T-helper 2 cell treated with Interferon-gamma antibody and Interleukin-4, amounts not matched to agents 5 μg/mL and 100 μg/mL, for 36 hours (primary cell): ENCODE data around the gene CRB3.

Experiments
- DNase-seq: peaks from one replicate; pipeline ENCODE4 v3.0.0; 2021; ENCODE audit warnings: low spot score
- H3K27ac Mint-ChIP-seq: one replicate; pipeline ENCODE4 v1.8.0; 2021; ENCODE audit warnings: mild to moderate bottlenecking, mixed read lengths
- H3K27me3 Mint-ChIP-seq: one replicate; pipeline ENCODE4 v1.8.0; 2021; ENCODE audit warnings: low read depth, mixed read lengths
- H3K36me3 Mint-ChIP-seq: one replicate; pipeline ENCODE4 v1.8.0; 2021; ENCODE audit warnings: low read depth, mixed read lengths
- H3K4me1 Mint-ChIP-seq: one replicate; pipeline ENCODE4 v1.8.0; 2021; ENCODE audit warnings: low read depth, mixed read lengths
- H3K4me3 Mint-ChIP-seq: one replicate; pipeline ENCODE4 v1.8.0; 2022; ENCODE audit warnings: mild to moderate bottlenecking, moderate library complexity, mixed read lengths
- H3K9me3 Mint-ChIP-seq: one replicate; pipeline ENCODE4 v1.8.0; 2021; ENCODE audit warnings: mixed read lengths

CRB3 gene

GRCh38 chr19:6482343-6482686 lies 18.2 kb downstream of the CRB3 start:
- H3K4me3 Mint-ChIP-seq = peak overlapping the region; percentile 98
- H3K9me3 Mint-ChIP-seq = no peaks in the 10 kb centered on the region
- peaks cover 24% of the 10 kb centered on the region for H3K4me1 Mint-ChIP-seq
- no peak for DNase-seq
- H3K36me3 Mint-ChIP-seq = peaks cover 7% of the 10 kb centered on the region
- H3K27me3 Mint-ChIP-seq = no peaks in the 10 kb centered on the region
- peak overlapping the region; percentile 94 for H3K27ac Mint-ChIP-seq

DNA sequence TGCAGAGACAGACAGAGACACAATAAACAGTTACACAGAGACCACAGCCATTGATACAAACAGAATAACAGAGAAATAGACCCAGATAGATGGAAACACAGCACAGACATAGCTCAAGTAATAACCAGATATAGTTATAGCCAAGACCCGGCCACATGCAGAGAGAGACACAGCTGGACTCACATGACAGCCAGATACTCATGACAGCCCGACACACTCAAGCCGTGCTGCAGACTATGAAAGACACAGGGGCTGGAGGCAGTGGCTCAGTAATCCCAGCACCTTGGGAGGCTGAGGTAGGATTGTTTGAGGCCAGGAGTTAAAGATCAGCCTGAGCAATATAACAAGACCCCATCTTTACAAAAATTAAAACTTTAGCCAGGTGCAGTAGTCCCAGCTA lies 19.2 kb downstream of the CRB3 start:
- Mint-ChIP-seq H3K27me3 (no peaks in the 10 kb centered on the region), H3K36me3 (peaks cover 7% of the 10 kb centered on the region), H3K9me3 (no peaks in the 10 kb centered on the region), H3K27ac (peak overlapping the region; percentile 16), H3K4me3 (no peak overlapping the region), H3K4me1 (peaks cover 24% of the 10 kb centered on the region)
- no peak for DNase-seq

DNA sequence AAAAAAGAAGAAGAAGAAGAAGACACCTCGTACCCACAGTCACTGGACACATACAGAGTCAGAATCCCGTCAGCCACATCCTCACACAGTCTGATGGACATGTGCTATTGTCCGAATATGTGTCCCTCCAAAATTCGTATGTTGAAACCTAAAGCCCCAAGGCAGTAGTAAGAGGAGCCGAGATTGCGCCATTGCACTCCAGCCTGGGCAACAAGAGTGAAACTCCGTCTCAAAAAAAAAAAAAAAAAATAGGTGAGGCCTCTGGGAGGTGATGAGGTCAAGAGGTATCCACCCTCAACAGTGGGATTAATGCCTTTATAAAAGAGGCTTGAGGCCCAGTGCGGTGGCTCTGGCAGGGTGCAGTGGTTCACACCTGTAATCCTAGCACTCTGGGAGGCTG lies 20.2 kb downstream of the CRB3 start:
- Mint-ChIP-seq H3K27ac (no peak overlapping the region), H3K4me1 (peaks cover 26% of the 10 kb centered on the region), H3K4me3 (no peak overlapping the region), H3K36me3 (peaks cover 7% of the 10 kb centered on the region), H3K9me3 (no peaks in the 10 kb centered on the region), H3K27me3 (no peaks in the 10 kb centered on the region)
- DNase-seq = no peak

DNA sequence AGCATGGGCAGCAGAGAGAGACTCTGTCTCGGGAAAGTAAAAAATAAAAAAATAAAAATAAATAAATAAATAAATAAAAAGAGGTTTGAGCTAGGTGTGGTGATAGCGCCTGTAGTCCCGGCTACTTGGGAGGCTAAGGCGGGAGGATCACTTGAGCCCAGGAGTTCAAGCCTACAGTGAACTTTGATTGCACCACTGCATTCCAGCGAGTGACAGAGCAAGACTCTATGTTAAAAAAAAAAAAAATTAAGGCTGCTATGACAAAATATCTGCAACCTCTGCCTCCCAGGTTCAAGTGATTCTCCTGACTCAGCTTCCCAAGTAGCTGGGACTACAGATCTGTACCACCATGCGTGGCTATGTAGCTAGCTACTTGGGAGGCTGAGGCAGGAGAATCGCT lies 20.8 kb downstream of the CRB3 start:
- H3K36me3 Mint-ChIP-seq = peaks cover 6% of the 10 kb centered on the region
- no peak overlapping the region for H3K4me3 Mint-ChIP-seq
- H3K27me3 Mint-ChIP-seq = no peaks in the 10 kb centered on the region
- H3K4me1 Mint-ChIP-seq = peaks cover 31% of the 10 kb centered on the region
- H3K27ac Mint-ChIP-seq = no peak overlapping the region
- DNase-seq = no peak
- no peaks in the 10 kb centered on the region for H3K9me3 Mint-ChIP-seq

DNA sequence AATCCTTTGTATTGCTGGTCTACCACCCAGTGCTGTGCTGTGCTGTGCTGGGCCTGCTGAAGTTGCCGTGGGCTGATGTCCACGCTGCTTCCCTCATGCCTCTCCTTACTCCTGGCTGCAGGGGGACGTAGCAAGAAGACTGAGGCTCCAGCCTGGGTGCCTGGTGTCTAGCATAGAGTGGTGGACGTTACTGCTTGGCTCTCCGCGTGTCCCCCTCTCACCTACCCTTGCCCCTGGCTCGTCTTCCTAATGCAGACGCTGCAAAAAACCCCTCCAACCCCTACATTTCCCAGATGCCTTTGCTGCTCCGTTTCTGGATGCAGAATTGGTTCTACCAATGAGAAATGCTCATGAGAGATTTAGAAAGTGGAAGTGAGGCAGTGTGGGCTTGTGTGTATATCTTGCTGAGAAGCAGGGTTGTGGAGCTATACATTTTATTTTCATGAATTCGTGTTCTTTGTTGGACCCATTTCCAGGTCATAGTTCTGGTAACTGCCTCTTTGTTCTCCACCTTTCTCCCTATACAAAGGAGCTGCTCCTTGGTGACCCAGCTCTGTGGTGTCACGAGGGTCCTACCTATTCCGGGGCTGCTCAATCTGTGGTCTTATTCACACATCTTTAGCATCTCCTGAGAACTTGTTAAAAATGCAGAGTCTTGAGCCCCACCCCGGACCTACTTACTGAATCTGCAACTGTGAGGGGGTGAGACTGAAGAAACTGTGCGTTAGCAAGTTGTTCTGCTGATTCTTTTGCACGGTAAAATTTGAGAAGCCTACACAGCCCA lies 25.4 kb downstream of the CRB3 start:
- peak overlapping the region; percentile 59 for H3K4me3 Mint-ChIP-seq
- peak overlapping the region; percentile 84 for H3K27ac Mint-ChIP-seq
- H3K4me1 Mint-ChIP-seq = peaks cover 12% of the 10 kb centered on the region
- DNase-seq = no peak
- no peaks in the 10 kb centered on the region for H3K36me3 Mint-ChIP-seq
- peaks cover 9% of the 10 kb centered on the region for H3K9me3 Mint-ChIP-seq
- H3K27me3 Mint-ChIP-seq = no peaks in the 10 kb centered on the region

- H3K4me1 Mint-ChIP-seq = peaks cover 12% of the 10 kb centered on the region
- peak overlapping the region; percentile 59 for H3K4me3 Mint-ChIP-seq
- H3K27me3 Mint-ChIP-seq = no peaks in the 10 kb centered on the region
- H3K9me3 Mint-ChIP-seq = peaks cover 9% of the 10 kb centered on the region
- no peaks in the 10 kb centered on the region for H3K36me3 Mint-ChIP-seq
- no peak for DNase-seq
- peak overlapping the region; percentile 84 for H3K27ac Mint-ChIP-seq
Measured at GRCh38 chr19:6490134-6490533, 26.1 kb downstream of the CRB3 start.

DNA sequence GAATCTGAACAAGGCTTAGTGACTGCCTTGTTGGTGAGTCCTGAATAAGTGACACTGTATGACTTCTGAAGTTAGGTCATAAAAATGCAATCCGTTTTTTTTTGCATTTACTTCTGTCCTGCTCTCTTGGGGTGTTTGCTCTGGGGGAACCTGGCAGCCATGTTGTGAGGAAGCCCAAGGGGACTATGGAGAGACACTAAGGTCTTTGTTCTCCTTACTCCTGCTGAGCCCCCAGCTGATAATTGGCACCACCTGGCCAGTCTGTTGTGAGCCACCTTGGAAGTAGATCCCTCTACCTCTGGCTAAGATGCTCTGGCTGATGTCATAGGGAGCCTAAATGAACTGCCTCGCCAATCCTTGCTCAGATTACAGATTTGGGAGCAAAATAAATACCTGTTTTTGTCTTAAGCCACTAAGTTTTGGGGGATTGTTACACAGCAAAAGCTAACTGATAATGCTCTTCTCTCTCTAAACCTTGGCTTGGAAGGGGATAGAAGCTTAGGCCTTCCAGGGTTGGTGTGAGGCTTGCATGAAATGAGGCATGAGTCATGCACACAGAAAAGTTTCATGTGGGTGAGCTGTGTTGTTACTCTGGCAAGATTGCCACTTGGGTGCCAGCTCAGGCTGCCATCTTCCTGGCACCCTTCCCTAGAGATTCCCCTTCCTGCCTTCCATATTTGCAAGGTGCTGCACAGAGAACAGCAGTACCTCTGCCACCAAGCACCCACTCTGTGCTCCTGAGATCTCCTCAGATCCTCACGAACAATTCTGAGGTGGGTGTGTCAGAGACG lies 27.9 kb downstream of the CRB3 start:
- H3K27ac Mint-ChIP-seq = no peak overlapping the region
- no peak overlapping the region for H3K4me3 Mint-ChIP-seq
- peaks cover 9% of the 10 kb centered on the region for H3K9me3 Mint-ChIP-seq
- H3K36me3 Mint-ChIP-seq = no peaks in the 10 kb centered on the region
- DNase-seq = no peak
- peaks cover 12% of the 10 kb centered on the region for H3K4me1 Mint-ChIP-seq
- H3K27me3 Mint-ChIP-seq = no peaks in the 10 kb centered on the region

DNA sequence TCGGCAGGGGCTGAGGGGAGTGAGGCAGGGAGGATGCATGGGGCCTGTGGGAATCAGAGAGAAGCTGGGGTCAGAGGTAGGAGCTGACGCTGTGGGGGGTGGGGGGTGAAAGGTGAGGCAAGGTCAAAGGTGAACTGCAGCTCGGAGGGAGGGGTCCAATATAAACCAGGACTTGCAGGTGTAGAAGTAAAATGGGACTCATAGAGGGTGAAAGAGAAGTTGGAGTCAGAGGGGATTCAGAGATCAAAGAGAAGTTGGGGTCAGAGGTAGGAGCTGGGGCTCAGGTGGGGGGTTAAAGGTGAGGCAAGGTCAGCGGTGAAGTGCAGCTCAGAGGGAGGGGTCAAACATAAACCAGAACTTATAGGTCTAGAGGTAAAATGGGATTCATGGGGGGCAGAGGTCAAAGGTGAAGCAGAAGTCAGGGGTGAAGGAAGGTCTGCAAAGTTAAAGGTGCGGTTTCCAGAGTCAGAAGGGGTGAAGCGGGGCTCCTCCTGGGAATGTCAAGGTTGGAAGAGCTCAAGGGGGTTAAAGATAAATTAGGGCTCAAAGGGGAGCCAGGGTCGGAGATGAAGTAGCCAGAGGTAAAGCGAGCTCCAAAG lies 30.5 kb downstream of the CRB3 start:
- Mint-ChIP-seq H3K27ac (no peak overlapping the region), H3K36me3 (no peaks in the 10 kb centered on the region), H3K4me3 (no peak overlapping the region), H3K27me3 (no peaks in the 10 kb centered on the region), H3K4me1 (peaks cover 14% of the 10 kb centered on the region), H3K9me3 (peaks cover 9% of the 10 kb centered on the region)
- DNase-seq = no peak

DNA sequence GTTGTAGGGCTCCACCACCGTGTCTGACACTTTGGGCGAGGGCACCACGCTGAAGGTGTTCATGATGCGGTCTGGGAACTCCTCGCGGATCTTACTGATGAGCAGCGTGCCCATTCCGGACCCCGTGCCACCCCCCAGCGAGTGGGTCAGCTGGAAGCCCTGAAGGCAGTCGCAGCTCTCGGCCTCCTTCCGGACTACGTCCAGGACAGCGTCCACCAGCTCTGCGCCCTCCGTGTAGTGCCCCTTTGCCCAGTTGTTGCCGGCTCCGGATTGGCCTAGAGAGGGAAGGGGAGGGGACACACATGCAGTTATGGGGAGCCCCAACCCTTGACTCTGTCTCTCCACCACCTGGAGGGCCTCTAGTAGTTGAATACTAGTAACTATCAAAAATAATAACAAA lies 31.9 kb downstream of the CRB3 start:
- H3K27ac Mint-ChIP-seq = no peak overlapping the region

GRCh38 chr19:6498294-6499036 lies 34.4 kb downstream of the CRB3 start:
- peaks cover 6% of the 10 kb centered on the region for H3K27me3 Mint-ChIP-seq
- H3K9me3 Mint-ChIP-seq = no peaks in the 10 kb centered on the region
- peaks cover 1% of the 10 kb centered on the region for H3K36me3 Mint-ChIP-seq
- H3K4me1 Mint-ChIP-seq = peaks cover 9% of the 10 kb centered on the region
- peak overlapping the region; percentile 36 for H3K4me3 Mint-ChIP-seq
- no peak overlapping the region for H3K27ac Mint-ChIP-seq
- no peak for DNase-seq

More for the DNA sequence above, 31.9 kb downstream of the CRB3 start:
- H3K27me3 Mint-ChIP-seq = no peaks in the 10 kb centered on the region
- peaks cover 6% of the 10 kb centered on the region for H3K4me1 Mint-ChIP-seq
- H3K36me3 Mint-ChIP-seq = no peaks in the 10 kb centered on the region
- peaks cover 9% of the 10 kb centered on the region for H3K9me3 Mint-ChIP-seq
- DNase-seq = no peak
- no peak overlapping the region for H3K4me3 Mint-ChIP-seq

- H3K4me3 Mint-ChIP-seq = no peak overlapping the region
- H3K27me3 Mint-ChIP-seq = peaks cover 6% of the 10 kb centered on the region
- no peaks in the 10 kb centered on the region for H3K9me3 Mint-ChIP-seq
- H3K36me3 Mint-ChIP-seq = peaks cover 1% of the 10 kb centered on the region
- peaks cover 10% of the 10 kb centered on the region for H3K4me1 Mint-ChIP-seq
- no peak for DNase-seq
- peak overlapping the region; percentile 31 for H3K27ac Mint-ChIP-seq
Measured at GRCh38 chr19:6499052-6499790, 35.1 kb downstream of the CRB3 start.

DNA sequence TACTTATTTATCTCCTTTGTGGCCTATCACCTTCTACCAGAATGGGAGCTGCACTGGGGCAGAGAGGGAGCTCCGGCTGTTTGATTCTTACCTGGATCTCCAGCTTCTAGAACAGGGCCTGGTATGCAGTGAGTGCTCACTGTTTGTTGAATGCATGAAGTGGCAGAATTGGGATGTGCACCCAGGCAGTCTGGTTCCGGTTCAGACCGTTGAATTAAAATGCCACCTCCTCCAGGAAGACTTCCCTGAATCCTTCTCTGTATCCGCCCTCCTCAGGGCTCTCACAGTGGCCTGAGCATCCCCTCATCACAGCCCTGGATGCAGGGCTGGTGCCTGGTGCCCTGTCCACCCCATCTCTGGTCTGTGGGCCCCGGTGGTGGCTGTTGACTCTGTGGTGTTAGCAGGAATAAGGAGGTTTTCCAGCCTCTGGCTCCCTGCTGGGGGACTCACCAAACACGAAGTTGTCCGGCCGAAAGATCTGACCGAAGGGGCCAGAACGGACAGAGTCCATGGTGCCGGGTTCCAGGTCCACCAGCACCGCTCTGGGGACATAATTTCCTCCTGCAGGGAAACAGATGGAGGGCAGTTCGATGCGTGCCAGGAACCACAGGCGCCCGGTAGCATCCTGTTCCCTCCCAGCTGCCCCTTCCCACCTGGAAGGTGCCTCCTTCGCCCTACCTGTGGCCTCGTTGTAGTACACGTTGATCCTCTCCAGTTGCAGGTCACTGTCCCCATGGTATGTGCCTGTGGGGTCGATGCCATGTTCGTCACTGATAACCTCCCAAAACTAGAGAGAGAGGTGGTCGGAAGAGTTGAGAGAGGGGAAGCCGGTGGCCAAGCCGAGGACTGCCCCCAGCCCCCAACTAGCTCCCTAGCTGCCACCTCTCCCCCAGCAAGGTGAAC lies 37.0 kb downstream of the CRB3 start:
- Mint-ChIP-seq H3K27me3 (peaks cover 6% of the 10 kb centered on the region), H3K4me1 (peaks cover 17% of the 10 kb centered on the region), H3K36me3 (peaks cover 1% of the 10 kb centered on the region), H3K27ac (peak overlapping the region; percentile 26), H3K4me3 (peak overlapping the region; percentile 87), H3K9me3 (no peaks in the 10 kb centered on the region)
- DNase-seq = no peak
